B cell (primary cell): Measurements from ENCODE around the gene WDR62.

Experiments used
- EZH2 ChIP-seq: IDR thresholded peaks from 2 replicates; pipeline ENCODE4 v1.6.1; 2012; ENCODE audit warnings: borderline replicate concordance, low read depth, mild to moderate bottlenecking, moderate library complexity, low read length; ENCODE audit not compliant: insufficient read depth, poor library complexity, severe bottlenecking
- TF ChIP-seq, protein P1 (sequence below): fragments of 200-600 bp; IDR thresholded peaks from one replicate; pipeline ENCODE4 v1.8.0; 2022; ENCODE audit warnings: antibody characterized with exemption, mild to moderate bottlenecking

DNA sequence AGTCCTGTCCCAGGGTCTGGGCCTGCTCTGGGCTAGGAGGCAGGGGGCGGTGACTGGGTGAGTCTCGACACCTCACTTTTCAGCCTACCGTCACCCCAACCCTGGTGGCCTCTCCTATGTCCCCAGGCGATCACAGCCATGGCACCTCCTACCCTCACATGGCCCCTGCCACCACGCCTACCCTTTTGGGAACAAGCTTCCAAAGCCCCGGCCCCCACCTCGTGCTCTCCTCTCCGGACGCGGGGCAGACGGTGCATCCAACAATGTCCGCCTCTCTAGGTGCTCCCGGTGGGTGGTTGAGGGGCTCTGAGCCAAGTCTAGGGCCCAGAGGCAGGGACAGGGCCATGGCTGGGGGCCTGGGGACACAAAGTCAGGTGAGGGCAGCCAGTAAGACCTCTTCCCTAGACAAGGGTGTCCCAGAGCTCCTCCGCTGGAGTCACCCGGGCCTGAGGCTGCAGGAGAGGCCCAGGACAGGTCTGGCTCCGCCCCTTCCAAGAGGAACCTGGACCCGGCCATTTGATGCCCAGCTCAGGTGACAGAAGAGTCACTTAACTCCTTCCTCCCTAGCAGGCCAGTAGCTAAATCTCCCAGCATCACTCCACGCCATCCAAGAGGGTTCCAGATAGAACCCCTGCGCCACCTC lies 46.2 kb upstream of the WDR62 start, which contains the start of gene SYNE4:
- TF ChIP-seq, protein P1, sequence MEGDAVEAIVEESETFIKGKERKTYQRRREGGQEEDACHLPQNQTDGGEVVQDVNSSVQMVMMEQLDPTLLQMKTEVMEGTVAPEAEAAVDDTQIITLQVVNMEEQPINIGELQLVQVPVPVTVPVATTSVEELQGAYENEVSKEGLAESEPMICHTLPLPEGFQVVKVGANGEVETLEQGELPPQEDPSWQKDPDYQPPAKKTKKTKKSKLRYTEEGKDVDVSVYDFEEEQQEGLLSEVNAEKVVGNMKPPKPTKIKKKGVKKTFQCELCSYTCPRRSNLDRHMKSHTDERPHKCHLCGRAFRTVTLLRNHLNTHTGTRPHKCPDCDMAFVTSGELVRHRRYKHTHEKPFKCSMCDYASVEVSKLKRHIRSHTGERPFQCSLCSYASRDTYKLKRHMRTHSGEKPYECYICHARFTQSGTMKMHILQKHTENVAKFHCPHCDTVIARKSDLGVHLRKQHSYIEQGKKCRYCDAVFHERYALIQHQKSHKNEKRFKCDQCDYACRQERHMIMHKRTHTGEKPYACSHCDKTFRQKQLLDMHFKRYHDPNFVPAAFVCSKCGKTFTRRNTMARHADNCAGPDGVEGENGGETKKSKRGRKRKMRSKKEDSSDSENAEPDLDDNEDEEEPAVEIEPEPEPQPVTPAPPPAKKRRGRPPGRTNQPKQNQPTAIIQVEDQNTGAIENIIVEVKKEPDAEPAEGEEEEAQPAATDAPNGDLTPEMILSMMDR: no peak
- TF ChIP-seq EZH2: no peak
